ENCODE results near the gene EHBP1L1.

- TF ChIP-seq, protein P1, sequence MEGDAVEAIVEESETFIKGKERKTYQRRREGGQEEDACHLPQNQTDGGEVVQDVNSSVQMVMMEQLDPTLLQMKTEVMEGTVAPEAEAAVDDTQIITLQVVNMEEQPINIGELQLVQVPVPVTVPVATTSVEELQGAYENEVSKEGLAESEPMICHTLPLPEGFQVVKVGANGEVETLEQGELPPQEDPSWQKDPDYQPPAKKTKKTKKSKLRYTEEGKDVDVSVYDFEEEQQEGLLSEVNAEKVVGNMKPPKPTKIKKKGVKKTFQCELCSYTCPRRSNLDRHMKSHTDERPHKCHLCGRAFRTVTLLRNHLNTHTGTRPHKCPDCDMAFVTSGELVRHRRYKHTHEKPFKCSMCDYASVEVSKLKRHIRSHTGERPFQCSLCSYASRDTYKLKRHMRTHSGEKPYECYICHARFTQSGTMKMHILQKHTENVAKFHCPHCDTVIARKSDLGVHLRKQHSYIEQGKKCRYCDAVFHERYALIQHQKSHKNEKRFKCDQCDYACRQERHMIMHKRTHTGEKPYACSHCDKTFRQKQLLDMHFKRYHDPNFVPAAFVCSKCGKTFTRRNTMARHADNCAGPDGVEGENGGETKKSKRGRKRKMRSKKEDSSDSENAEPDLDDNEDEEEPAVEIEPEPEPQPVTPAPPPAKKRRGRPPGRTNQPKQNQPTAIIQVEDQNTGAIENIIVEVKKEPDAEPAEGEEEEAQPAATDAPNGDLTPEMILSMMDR (IDR thresholded peaks at IDR 0.05) = no peak
- TF ChIP-seq POLR2A (IDR thresholded peaks at IDR 0.05) = no peak
Observed at GRCh38 chr11:65528819-65529350, 47.0 kb upstream of the EHBP1L1 start.
